Mesenchymal stem cell (in vitro differentiated cells and primary cell): ENCODE data around the gene SORCS3.
"Not testable (repeated sequence)": the region's sequence is repeated elsewhere in the genome, so short reads cannot be mapped to it uniquely, and the experiment has no call there.

ENCODE experiments used
- DNase-seq: peaks from one replicate; pipeline ENCODE4 v3.0.0-alpha.2; 2013
- H2AFZ ChIP-seq: one replicate; pipeline ENCODE4 v1.6.1; 2013; ENCODE audit warnings: low read depth, mild to moderate bottlenecking, control low read depth, inconsistent platforms, low read length, moderate library complexity
- H2AK5ac ChIP-seq: 2 replicates; pipeline ENCODE4 v1.6.1; 2013; ENCODE audit warnings: low read length, moderate library complexity, mild to moderate bottlenecking, inconsistent platforms; ENCODE audit not compliant: severe bottlenecking
- H2BK120ac ChIP-seq: one replicate; pipeline ENCODE4 v1.6.1; 2013; ENCODE audit warnings: low read depth, mild to moderate bottlenecking, inconsistent platforms, low read length, moderate library complexity
- H2BK12ac ChIP-seq, 2 experiments: one replicate each; pipeline ENCODE4 v1.6.1; 2013; ENCODE audit warnings: inconsistent platforms in 2 of 2, low read length in 2 of 2, mild to moderate bottlenecking in 2 of 2, moderate library complexity in 2 of 2, control low read depth in 1 of 2
- H2BK15ac ChIP-seq: one replicate; pipeline ENCODE4 v1.6.1; 2013; ENCODE audit warnings: mild to moderate bottlenecking, low read depth, inconsistent platforms; ENCODE audit not compliant: poor library complexity, severe bottlenecking
- H2BK5ac ChIP-seq: 2 replicates; pipeline ENCODE4 v1.6.1; 2013; ENCODE audit warnings: low read depth, mild to moderate bottlenecking, low read length, control low read depth, inconsistent platforms; ENCODE audit not compliant: poor library complexity, severe bottlenecking
- H3K14ac ChIP-seq, 2 experiments: one replicate each; pipeline ENCODE4 v1.6.1; 2013; ENCODE audit warnings: inconsistent platforms in 2 of 2, low read length in 2 of 2, control low read depth in 1 of 2, mild to moderate bottlenecking in 1 of 2, moderate library complexity in 1 of 2
- H3K18ac ChIP-seq, 2 experiments: one replicate each; pipeline ENCODE4 v1.6.1; 2013; ENCODE audit warnings: inconsistent platforms in 2 of 2, low read length in 2 of 2, control low read depth in 1 of 2, low read depth in 1 of 2, mild to moderate bottlenecking in 1 of 2
- H3K23ac ChIP-seq, 2 experiments: one replicate each; pipeline ENCODE4 v1.6.1; 2013; ENCODE audit warnings: inconsistent platforms in 2 of 2, low read length in 2 of 2, mild to moderate bottlenecking in 2 of 2, moderate library complexity in 2 of 2, control low read depth in 1 of 2
- H3K27ac ChIP-seq: 2 replicates; pipeline ENCODE4 v1.5.1; 2013; ENCODE audit warnings: mild to moderate bottlenecking, moderate library complexity, low read length, control low read depth, inconsistent platforms; ENCODE audit not compliant: poor library complexity, severe bottlenecking
- H3K27me3 ChIP-seq, 2 experiments: 2 replicates each; pipeline versions ENCODE4 v1.6.1 to v1.7.0; 2013; ENCODE audit warnings: low read length in 2 of 2, mild to moderate bottlenecking in 2 of 2, moderate library complexity in 2 of 2, control low read depth in 1 of 2, inconsistent platforms in 1 of 2; ENCODE audit not compliant: control insufficient read depth in 1 of 2, insufficient read depth in 1 of 2
- H3K36me3 ChIP-seq, 2 experiments: 2 replicates each; pipeline versions ENCODE4 v1.6.1 to v1.7.0; 2013; ENCODE audit warnings: low read length in 2 of 2, control low read depth in 1 of 2, inconsistent platforms in 1 of 2, low read depth in 1 of 2, mild to moderate bottlenecking in 1 of 2; ENCODE audit not compliant: insufficient read depth in 2 of 2, control insufficient read depth in 1 of 2
- H3K4ac ChIP-seq, 2 experiments: one replicate each; pipeline ENCODE4 v1.6.1; 2013; ENCODE audit warnings: inconsistent platforms in 2 of 2, low read length in 2 of 2, mild to moderate bottlenecking in 2 of 2, moderate library complexity in 2 of 2, control low read depth in 1 of 2, low read depth in 1 of 2
- H3K4me1 ChIP-seq: 2 replicates; pipeline ENCODE4 v1.6.1; 2013; ENCODE audit warnings: low read depth, low read length, control low read depth; ENCODE audit not compliant: control insufficient read depth, insufficient read depth
- H3K4me2 ChIP-seq: 2 replicates; pipeline ENCODE4 v1.6.1; 2013; ENCODE audit warnings: low read length, mild to moderate bottlenecking, inconsistent platforms; ENCODE audit not compliant: poor library complexity, severe bottlenecking
- H3K4me3 ChIP-seq, 2 experiments: 2 replicates each; pipeline versions ENCODE4 v1.5.1 to v1.7.0; 2013; ENCODE audit warnings: low read length in 2 of 2, mild to moderate bottlenecking in 2 of 2, control low read depth in 1 of 2, low read depth in 1 of 2; ENCODE audit not compliant: insufficient read depth in 1 of 2
- H3K79me1 ChIP-seq: replicated peaks from 2 replicates; pipeline ENCODE4 v1.6.1; 2013; ENCODE audit warnings: mild to moderate bottlenecking, control low read depth, low read length, inconsistent platforms; ENCODE audit not compliant: poor library complexity, severe bottlenecking
- H3K9ac ChIP-seq: 2 replicates; pipeline ENCODE4 v1.7.0; 2013; ENCODE audit warnings: mild to moderate bottlenecking, low read length, moderate library complexity
- H3K9me3 ChIP-seq: 2 replicates; pipeline ENCODE4 v1.7.0; 2013; ENCODE audit warnings: mild to moderate bottlenecking, low read length; ENCODE audit not compliant: control insufficient read depth
- H4K8ac ChIP-seq: one replicate; pipeline ENCODE4 v1.6.1; 2013; ENCODE audit warnings: inconsistent platforms, mild to moderate bottlenecking, low read length, moderate library complexity
- H4K91ac ChIP-seq: one replicate; pipeline ENCODE4 v1.6.1; 2013; ENCODE audit warnings: mild to moderate bottlenecking, low read length, inconsistent platforms
- WGBS: methylation state at CpG from one replicate; pipeline ENCODE4 v1.1.7; 2013; ENCODE audit warnings: mixed read lengths; 5-methylcytosine and 5-hydroxymethylcytosine counted together

Gene SORCS3

DNA sequence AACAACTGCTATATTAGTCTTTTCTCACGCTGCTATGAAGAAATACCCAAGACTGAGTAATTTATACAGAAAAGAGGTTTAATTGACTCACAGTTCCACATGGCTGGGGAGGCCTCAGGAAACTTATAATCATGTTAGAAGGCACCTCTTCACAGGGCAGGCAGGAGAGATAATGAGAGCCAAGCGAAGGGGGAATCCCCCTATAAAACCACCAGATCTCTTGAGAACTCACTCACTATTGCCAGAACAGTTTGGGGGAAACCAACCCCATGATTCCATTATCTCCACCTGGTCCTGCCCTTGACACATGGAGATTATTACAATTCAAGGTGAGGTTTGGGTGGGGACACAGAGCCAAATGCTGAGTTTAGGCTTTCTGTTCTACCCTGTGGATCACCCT is 89.5 kb downstream of the SORCS3 start:
- DNase-seq, H2BK15ac ChIP-seq, H3K14ac ChIP-seq, H3K4me1 ChIP-seq, H3K9ac ChIP-seq, H4K91ac ChIP-seq, H3K79me1 ChIP-seq, H4K8ac ChIP-seq, H3K4me2 ChIP-seq, H2BK120ac ChIP-seq, H3K4me3 ChIP-seq, H3K4ac ChIP-seq, H3K9me3 ChIP-seq, H3K18ac ChIP-seq, H2BK5ac ChIP-seq, H3K27me3 ChIP-seq, H2BK12ac ChIP-seq, H2AFZ ChIP-seq, H3K23ac ChIP-seq, H3K27ac ChIP-seq, H2AK5ac ChIP-seq, H3K36me3 ChIP-seq: not testable (repeated sequence)
- no CpG with 5 or more reads among the region's 2 CpGs for WGBS

DNA sequence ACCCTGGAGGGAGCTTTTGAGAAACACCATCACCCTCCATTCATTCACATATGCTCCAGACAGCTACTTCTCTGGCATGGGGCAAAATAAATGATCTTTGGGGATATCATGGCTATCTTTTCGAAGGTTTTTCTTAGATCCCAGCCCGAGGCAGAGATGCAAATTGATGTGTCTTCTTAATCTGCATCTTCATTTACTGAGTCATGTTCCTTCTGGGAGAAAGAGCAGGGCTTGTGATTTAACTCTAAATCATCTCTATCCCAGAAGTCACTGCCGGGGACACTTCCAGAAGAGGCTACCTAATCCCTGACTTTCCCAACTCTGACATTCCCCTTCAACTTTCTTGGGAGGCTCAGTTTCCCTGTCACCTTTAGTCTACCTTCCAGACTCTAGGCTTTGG is 90.1 kb downstream of the SORCS3 start:
- WGBS = 68% methylated on average over 3 of the region's 3 CpGs
- Histone ChIP-seq H3K4ac (no peak overlapping the region), H2AFZ (no peak overlapping the region), H3K23ac (no peak overlapping the region), H3K27ac (no peak overlapping the region), H2BK120ac (no peak overlapping the region), H3K9ac (no peak overlapping the region), H3K36me3 (no peaks in the 10 kb centered on the region), H2BK15ac (no peak overlapping the region), H3K79me1 (no peaks in the 10 kb centered on the region), H3K14ac (no peak overlapping the region), H2BK5ac (no peak overlapping the region), H2AK5ac (no peak overlapping the region), H4K8ac (no peak overlapping the region), H3K9me3 (no peaks in the 10 kb centered on the region), H4K91ac (no peak overlapping the region), H3K18ac (no peak overlapping the region), H3K4me2 (no peak overlapping the region), H3K27me3 (no peaks in the 10 kb centered on the region), H2BK12ac (no peak overlapping the region), H3K4me3 (no peak overlapping the region), H3K4me1 (no peaks in the 10 kb centered on the region)
- no peak for DNase-seq

DNA sequence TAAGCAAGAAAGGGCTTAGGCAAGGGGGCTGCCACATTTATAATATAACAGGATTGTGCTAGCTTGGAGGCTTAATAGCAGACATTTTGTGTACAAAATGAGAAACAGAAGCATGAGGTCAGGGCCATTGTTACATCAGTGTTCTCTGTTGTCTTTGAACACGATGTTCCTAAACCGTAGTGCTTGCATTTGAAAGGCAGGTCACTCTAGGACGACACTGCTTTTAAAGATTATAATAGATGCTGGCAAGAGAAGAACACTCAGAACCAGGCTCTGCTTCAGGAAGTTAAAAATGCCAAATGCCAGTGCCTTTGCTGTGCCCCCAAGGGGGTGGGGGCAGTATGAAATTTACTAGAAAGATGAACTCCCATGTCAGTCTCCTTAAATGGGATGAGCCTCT is 91.1 kb downstream of the SORCS3 start:
- no peak overlapping the region for H3K14ac ChIP-seq
- H2BK5ac ChIP-seq = no peak overlapping the region
- no peaks in the 10 kb centered on the region for H3K4me1 ChIP-seq
- no peak overlapping the region for H4K91ac ChIP-seq
- no peak overlapping the region for H3K9ac ChIP-seq
- no peak overlapping the region for H3K18ac ChIP-seq
- H3K79me1 ChIP-seq = no peaks in the 10 kb centered on the region
- H3K4me3 ChIP-seq = no peak overlapping the region
- no peak overlapping the region for H4K8ac ChIP-seq
- H2BK12ac ChIP-seq = no peak overlapping the region
- H2BK15ac ChIP-seq = no peak overlapping the region
- no peak overlapping the region for H2BK120ac ChIP-seq
- no peak overlapping the region for H3K4ac ChIP-seq
- H3K36me3 ChIP-seq = no peaks in the 10 kb centered on the region
- H3K27ac ChIP-seq = no peak overlapping the region
- no peak overlapping the region for H2AFZ ChIP-seq
- no peak overlapping the region for H3K23ac ChIP-seq
- 55% methylated on average over 3 of the region's 3 CpGs for WGBS
- no peak overlapping the region for H2AK5ac ChIP-seq
- H3K27me3 ChIP-seq = no peaks in the 10 kb centered on the region
- DNase-seq = no peak
- H3K9me3 ChIP-seq = no peaks in the 10 kb centered on the region
- no peak overlapping the region for H3K4me2 ChIP-seq

- Histone ChIP-seq H3K23ac (no peak overlapping the region), H2BK12ac (no peak overlapping the region), H3K4me3 (no peak overlapping the region), H3K79me1 (no peaks in the 10 kb centered on the region), H3K4me2 (no peak overlapping the region), H3K36me3 (no peaks in the 10 kb centered on the region), H2BK5ac (no peak overlapping the region), H4K91ac (no peak overlapping the region), H2AK5ac (no peak overlapping the region), H4K8ac (no peak overlapping the region), H3K27ac (no peak overlapping the region), H3K9ac (no peak overlapping the region), H2BK15ac (no peak overlapping the region), H3K4ac (no peak overlapping the region), H3K9me3 (no peaks in the 10 kb centered on the region), H2BK120ac (no peak overlapping the region), H3K14ac (no peak overlapping the region), H3K18ac (no peak overlapping the region), H2AFZ (no peak overlapping the region), H3K27me3 (no peaks in the 10 kb centered on the region), H3K4me1 (no peaks in the 10 kb centered on the region)
- DNase-seq = no peak
- WGBS = 59% methylated on average over 2 of the region's 2 CpGs
Observed at GRCh38 chr10:104734433-104734832, 93.3 kb downstream of the SORCS3 start.
